Osteoblast (primary cell): ENCODE results near the gene BAG3. TPM values are rescaled to one million over a fixed set of nuclear protein-coding genes. Genes with fewer than 3 reads are reported as not detected.

Experiments
- DNase-seq: peaks from one replicate; pipeline ENCODE4 v3.0.0; 2011; ENCODE audit warnings: low spot score, mixed read lengths; ENCODE audit not compliant: insufficient read length; ENCODE audit errors: missing footprints
- H2AFZ ChIP-seq: 2 replicates; pipeline ENCODE4 v1.6.0; 2011; ENCODE audit warnings: mild to moderate bottlenecking, low read length
- H3K27ac ChIP-seq: 2 replicates; pipeline ENCODE4 v1.5.1; 2011; ENCODE audit warnings: mild to moderate bottlenecking, low read depth, low read length, moderate library complexity
- H3K27me3 ChIP-seq: 2 replicates; pipeline ENCODE4 v1.6.0; 2012; ENCODE audit warnings: mild to moderate bottlenecking, control low read depth, inconsistent platforms, low read length, moderate library complexity; ENCODE audit not compliant: insufficient read depth
- H3K36me3 ChIP-seq: 2 replicates; pipeline ENCODE4 v1.5.1; 2011; ENCODE audit warnings: mild to moderate bottlenecking, low read length, control low read depth, moderate library complexity; ENCODE audit not compliant: insufficient read depth
- H3K4me1 ChIP-seq: 2 replicates; pipeline ENCODE4 v1.5.1; 2011; ENCODE audit warnings: mild to moderate bottlenecking, low read length, control low read depth, moderate library complexity; ENCODE audit not compliant: insufficient read depth
- H3K4me2 ChIP-seq: 2 replicates; pipeline ENCODE4 v1.6.0; 2011; ENCODE audit warnings: mild to moderate bottlenecking, low read length; ENCODE audit not compliant: insufficient read depth
- H3K4me3 ChIP-seq: fragments of 200-600 bp; sonication (generic); 3 replicates; pipeline ENCODE4 v1.5.1; 2012; ENCODE audit warnings: mild to moderate bottlenecking, low read length, inconsistent platforms; ENCODE audit not compliant: insufficient read depth
- H3K79me2 ChIP-seq: 2 replicates; pipeline ENCODE4 v1.6.0; 2012; ENCODE audit warnings: mild to moderate bottlenecking, low read length, control low read depth, inconsistent platforms; ENCODE audit not compliant: insufficient read depth
- H3K9me3 ChIP-seq: 2 replicates; pipeline ENCODE4 v1.5.1; 2011; ENCODE audit warnings: low read depth, low read length, control low read depth
- H4K20me1 ChIP-seq: 2 replicates; pipeline ENCODE4 v1.6.0; 2012; ENCODE audit warnings: mild to moderate bottlenecking, low read length, control low read depth; ENCODE audit not compliant: insufficient read depth
- CTCF ChIP-seq: IDR thresholded peaks from 2 replicates; pipeline ENCODE4 v1.5.1; 2011; ENCODE audit warnings: mild to moderate bottlenecking, low read depth, low read length, moderate library complexity; ENCODE audit errors: extremely low read depth
- total RNA-seq: library from RNA; depleted of rRNA; stranded (reverse); fragments of >200 nt; gene quantifications from 2 replicates; pipeline ENCODE4 v1.2.3, GENCODE V29; 2012

BAG3 gene
- total RNA-seq, 1 donor, result 12.7 TPM

- no peak for TF ChIP-seq CTCF
- Histone ChIP-seq H3K9me3 (no peaks in the 10 kb centered on the region), H3K4me2 (no peak overlapping the region), H3K27ac (no peak overlapping the region), H4K20me1 (no peaks in the 10 kb centered on the region), H3K4me3 (no peak overlapping the region), H3K4me1 (no peaks in the 10 kb centered on the region), H3K27me3 (no peaks in the 10 kb centered on the region), H3K79me2 (no peaks in the 10 kb centered on the region), H3K36me3 (no peaks in the 10 kb centered on the region), H2AFZ (no peak overlapping the region)
- no peak for DNase-seq
Measured at GRCh38 chr10:119700321-119700954, 49.3 kb downstream of the BAG3 start.

- Histone ChIP-seq H2AFZ (no peak overlapping the region), H3K4me2 (no peak overlapping the region)
Measured at GRCh38 chr10:119701861-119702260, 50.7 kb downstream of the BAG3 start.

GRCh38 chr10:119702583-119702982 lies 51.4 kb downstream of the BAG3 start:
- H3K36me3 ChIP-seq, result no peaks in the 10 kb centered on the region
- no peak overlapping the region for H3K27ac ChIP-seq
- no peaks in the 10 kb centered on the region for H3K4me1 ChIP-seq
- no peaks in the 10 kb centered on the region for H3K79me2 ChIP-seq
- H4K20me1 ChIP-seq, result no peaks in the 10 kb centered on the region
- no peak overlapping the region for H3K4me2 ChIP-seq
- no peak for DNase-seq
- no peaks in the 10 kb centered on the region for H3K9me3 ChIP-seq
- H3K4me3 ChIP-seq, result no peak overlapping the region
- no peak overlapping the region for H2AFZ ChIP-seq
- no peak for TF ChIP-seq CTCF
- H3K27me3 ChIP-seq, result no peaks in the 10 kb centered on the region

More at GRCh38 chr10:119701861-119702260, 50.7 kb downstream of the BAG3 start:
- no peak overlapping the region for H3K4me3 ChIP-seq
- no peaks in the 10 kb centered on the region for H3K27me3 ChIP-seq
- no peak for TF ChIP-seq CTCF
- no peak for DNase-seq
- no peaks in the 10 kb centered on the region for H3K79me2 ChIP-seq
- no peaks in the 10 kb centered on the region for H3K36me3 ChIP-seq
- H3K27ac ChIP-seq, result no peak overlapping the region
- H3K4me1 ChIP-seq, result no peaks in the 10 kb centered on the region
- H4K20me1 ChIP-seq, result no peaks in the 10 kb centered on the region
- H3K9me3 ChIP-seq, result no peaks in the 10 kb centered on the region

GRCh38 chr10:119703903-119704508 lies 52.8 kb downstream of the BAG3 start:
- H3K79me2 ChIP-seq, result no peaks in the 10 kb centered on the region
- H3K36me3 ChIP-seq, result no peaks in the 10 kb centered on the region
- no peak for DNase-seq
- H3K9me3 ChIP-seq, result no peaks in the 10 kb centered on the region
- TF ChIP-seq CTCF, result no peak
- no peak overlapping the region for H3K4me3 ChIP-seq
- H3K27me3 ChIP-seq, result no peaks in the 10 kb centered on the region
- no peaks in the 10 kb centered on the region for H3K4me1 ChIP-seq
- H3K27ac ChIP-seq, result no peak overlapping the region
- H2AFZ ChIP-seq, result no peak overlapping the region
- H3K4me2 ChIP-seq, result no peak overlapping the region
- H4K20me1 ChIP-seq, result no peaks in the 10 kb centered on the region
